Activated CD4-positive, CD25-positive, alpha-beta regulatory T cell treated with anti-CD3 and anti-CD28 coated beads, Interleukin-2, amount 50 U/mL, for 24 hours (primary cell): ENCODE measurements around the gene LRRK2.
"Not testable (repeated sequence)": the region's sequence is repeated elsewhere in the genome, so short reads cannot be mapped to it uniquely, and the experiment has no call there.

Experiments
- ATAC-seq, 2 donors: fragments of 150-1000 bp; cut with Tn5 transposase; one replicate each; pipeline ENCODE4 v1.10.0; 2021; ENCODE audit warnings: mild to moderate bottlenecking in 1 of 2, moderate library complexity in 1 of 2

Gene LRRK2

DNA sequence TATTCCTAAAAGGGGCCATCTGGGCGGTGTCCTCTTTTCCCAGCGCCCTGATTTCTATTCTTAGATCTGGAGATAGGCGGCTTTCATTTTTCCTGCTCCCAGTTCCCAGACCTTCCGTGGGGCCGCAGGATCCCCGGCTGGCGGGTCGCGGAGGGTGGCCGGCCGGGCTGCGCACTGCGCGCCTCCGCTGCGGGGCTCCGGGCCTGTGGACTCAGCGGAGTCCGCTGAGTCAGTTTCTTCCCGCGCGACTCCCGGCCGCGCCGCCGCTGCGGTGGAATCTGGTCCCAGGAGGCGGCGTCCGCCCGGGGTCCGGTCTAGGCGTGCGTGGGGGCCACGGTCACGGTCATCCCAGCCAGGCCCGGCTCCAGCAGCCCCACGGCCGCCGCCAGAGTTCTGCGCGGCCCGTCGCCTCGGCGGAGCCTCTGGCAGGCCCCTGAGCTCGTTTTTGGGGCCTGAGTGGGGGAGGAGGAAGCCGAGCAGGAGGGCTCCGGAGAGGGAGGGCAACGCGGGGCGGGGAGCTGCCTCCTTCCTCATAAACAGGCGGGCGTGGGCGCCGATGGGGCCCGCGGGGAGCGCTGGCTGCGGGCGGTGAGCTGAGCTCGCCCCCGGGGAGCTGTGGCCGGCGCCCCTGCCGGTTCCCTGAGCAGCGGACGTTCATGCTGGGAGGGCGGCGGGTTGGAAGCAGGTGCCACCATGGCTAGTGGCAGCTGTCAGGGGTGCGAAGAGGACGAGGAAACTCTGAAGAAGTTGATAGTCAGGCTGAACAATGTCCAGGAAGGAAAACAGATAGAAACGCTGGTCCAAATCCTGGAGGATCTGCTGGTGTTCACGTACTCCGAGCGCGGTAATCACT is at the start of gene LRRK2:
LRRK2 (plus strand) TSS at position 559 of the 853 bp plus-strand sequence; CDS start at position 694, 135 bp downstream.
- peak; percentile 46 to 67 for ATAC-seq

DNA sequence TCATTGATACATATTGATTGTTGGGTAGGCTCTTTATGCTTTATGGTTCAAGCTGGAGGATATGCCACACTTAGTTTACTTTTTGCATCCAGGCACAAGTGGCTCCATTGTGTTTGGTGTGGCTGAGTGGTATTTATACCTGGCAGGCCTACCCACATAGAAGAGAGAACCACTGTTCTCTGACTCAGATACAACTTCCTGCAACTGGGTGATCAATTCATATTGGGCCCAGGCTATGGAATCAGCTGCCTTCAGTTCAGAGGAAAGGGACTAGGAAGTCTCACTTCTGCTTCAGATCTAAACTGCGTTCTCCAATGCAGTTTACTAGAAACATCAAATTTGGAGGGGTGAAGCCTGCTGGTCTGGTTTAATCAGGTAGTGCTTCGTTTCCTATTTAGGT is 49.8 kb upstream of the LRRK2 start:
- no peak for ATAC-seq

DNA sequence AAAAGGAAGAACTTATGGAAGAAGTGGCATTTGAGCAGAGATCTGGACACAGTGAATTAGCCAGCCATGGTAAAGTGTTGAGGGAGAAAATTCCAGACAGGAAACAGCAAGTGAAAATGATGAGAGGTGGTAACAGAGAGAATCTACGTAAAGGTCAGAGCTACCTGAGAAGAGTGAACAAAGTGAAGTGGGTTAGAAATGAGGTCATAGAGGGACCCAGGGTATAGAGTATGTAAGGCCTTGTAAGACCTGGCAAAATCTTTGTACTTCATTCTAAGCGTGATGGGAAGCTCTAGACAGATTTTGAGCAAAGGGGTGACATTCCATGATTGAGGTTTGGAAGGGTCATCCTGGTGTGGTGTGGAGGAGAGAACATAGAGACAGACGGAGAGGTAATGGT is 49.3 kb upstream of the LRRK2 start:
- ATAC-seq: no peak

DNA sequence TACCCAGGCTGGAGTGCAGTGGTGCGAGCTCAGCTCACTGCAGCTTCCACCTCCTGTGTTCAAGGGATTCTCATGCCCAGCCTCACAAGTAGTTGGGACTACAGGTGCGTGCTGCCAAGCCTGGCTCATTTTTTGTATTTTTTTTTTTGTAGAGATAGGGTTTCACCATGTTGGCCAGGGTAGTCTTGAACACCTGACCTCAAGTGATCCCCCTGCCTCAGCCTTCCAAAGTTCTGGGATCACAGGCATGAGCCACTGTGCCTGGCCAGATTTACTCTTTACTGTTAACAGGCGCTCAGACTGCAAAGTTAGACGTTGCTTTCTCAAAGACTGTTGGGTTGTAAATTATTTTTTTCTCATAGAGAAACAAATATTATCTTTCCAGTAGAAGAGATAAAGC is 46.1 kb upstream of the LRRK2 start:
- ATAC-seq: no peak

DNA sequence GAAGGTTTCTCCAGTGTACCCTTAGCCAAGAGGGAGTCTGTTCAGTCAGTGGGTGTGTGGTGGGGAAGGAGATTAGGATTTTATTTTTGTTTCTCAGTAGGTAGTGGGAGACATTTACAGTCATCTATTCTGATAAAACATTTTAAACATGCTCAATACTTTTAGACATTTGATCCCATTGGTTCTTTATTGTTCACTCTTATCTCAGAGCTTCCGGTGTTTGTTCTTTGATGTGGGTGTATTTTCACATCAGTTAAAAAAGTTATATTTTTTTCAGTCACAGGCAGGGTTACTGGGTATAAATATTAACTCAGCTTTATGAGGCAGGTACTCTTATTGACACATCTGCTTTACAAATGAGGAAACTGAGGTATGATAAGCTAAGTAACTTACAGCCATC is 43.3 kb upstream of the LRRK2 start:
- no peak for ATAC-seq

DNA sequence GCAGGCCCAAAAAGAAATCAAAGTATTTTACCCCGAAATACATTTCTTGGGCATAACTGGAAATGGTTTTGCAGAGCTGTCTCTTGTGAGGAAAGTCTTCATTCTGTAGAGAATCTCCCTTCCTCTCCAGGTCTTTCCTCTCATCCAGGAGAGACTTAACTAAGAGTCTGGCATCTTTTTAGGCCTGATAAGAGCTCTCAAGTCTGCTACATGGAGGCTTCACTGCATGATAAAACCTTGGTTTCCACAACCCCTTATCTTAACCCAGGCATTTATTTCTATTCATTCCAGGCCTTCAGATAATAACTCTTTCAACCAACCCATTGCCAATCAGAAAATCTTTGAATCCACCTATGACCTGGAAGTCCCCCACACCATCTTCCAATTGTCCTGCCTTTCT is 41.1 kb upstream of the LRRK2 start:
- no peak for ATAC-seq

DNA sequence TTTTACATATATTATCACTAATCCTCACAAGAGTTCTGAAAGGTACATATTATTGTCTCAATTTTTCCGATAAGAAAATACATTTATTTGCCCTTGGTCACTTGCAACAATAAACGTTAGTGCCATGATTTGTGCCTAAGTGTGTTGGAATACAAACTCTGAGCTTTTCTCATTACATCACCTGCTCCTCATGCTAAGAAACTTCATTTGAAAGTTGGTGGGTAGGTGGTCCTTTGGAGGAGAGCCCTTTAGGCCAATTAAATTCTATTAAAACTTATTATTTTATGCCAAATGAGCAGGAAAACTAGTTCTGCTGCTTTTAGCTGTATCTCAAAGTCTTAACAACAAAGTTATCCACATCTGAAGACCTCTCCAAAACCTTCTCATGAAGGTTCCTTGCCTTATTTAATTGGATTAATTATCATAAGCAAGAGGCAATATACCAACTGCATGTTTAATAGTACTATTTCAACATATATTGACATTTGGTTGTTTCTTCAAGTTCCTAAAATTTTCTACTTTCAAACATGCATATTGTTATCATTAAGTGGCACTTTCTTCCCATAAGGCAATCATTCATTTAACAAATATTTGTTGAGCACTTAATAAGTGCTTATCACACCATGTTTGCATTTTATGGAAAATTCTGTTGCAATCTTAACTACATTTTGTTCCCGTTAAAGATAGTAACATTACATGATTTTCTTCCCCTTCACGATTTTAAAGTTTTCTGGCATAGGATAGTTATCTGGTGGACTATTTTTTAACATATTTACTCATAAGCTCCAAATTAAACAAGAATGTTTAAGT is 40.1 kb upstream of the LRRK2 start:
- ATAC-seq: no peak

DNA sequence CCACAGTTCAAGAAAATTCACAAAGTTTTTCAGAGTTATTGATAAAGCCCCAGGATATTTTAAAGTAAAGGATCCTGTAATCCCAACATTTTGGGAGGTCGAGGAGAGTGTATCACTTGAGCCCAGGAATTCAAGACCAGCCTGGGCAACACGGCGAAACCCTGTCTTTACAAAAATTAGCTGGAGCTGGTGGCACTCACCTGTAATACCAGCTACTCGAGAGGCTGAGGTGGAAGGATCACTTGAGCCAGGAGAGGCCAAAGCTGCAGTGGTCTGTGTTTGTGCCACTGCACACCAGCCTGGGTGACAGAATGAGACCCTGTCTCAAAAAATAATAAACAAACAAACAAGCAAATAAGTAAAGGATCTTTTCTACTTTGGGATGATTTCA is 39.5 kb upstream of the LRRK2 start:
- ATAC-seq: no peak

DNA sequence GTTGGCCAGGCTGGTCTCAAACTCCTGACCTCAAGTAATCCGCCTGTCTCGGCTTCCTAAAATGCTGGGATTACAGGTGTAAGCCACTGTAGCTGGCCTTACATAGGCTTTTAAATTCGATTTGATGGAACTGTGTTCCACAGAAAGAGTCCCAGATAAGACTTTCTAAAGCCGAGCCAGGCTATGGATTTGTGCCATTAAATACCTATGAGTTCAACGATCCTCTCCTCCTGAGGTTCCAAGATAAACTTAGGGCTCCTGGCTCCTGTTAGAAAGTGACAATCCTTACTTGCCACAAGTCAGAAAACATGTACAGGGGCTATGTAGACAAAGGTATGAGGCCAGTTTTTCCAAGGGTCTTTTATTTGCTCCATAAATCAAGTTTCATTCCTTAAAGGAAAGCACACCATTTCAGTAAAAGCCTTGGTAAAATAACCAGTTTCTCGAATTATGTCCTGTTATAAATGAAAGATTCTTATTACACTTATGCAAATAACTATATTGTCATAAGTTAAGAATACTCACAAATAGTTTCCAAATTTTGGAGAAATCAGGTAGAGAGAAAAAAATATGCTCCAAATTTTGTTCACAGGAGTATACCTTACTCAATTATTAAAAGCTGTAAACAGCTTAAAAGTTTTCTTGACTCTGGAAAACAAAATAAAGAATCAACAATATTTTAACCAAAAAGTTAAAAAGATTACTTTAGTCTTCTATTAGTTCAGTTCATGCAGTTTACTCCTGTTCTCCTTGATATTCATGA is 36.1 kb upstream of the LRRK2 start:
- ATAC-seq: no peak

DNA sequence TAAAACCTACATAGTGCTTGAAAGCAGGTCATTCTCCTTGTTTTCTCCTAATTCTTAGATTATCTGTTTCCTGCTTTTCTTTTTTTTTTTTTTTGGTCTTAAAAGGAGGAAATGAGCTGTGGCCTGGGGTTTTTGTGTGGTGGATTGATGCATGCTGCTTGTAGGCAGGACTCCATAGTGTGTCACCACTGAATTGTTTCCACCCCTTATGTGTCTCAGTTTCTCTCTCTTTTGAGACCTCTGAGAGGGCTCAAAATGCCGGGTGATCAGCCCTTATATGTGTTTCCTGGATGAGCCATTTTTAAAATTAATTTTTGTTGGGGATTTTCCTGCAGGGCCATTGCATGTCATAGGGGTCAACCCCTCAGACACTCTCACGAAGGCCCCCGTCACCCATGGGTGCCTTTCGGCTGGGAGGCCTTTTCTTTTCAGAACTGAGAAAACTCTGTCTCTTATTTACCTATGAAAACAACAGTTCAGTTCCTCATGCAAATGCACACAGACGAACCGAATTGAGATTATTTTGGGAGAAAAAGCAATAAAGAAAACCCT is 32.0 kb upstream of the LRRK2 start:
- peak; percentile 81 to 85 for ATAC-seq

DNA sequence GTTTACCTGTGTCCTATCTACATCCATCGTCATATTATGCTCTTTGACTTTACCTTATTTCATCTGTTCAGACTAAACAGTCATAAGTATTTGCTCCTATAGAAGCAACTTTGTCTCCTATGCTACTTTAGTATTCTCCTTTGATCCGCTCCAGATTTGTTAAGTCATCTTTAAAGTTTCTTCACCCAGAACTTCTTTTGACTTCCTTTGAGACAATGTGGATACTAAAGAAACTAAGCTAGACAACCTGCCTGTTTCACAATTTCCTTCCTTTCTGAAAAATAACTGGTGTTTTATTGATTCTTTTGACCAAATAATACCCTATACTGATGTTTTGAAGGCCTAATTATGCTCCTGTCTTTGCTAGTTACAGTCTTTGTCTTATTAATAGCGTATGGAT is 30.0 kb upstream of the LRRK2 start:
- no peak for ATAC-seq

DNA sequence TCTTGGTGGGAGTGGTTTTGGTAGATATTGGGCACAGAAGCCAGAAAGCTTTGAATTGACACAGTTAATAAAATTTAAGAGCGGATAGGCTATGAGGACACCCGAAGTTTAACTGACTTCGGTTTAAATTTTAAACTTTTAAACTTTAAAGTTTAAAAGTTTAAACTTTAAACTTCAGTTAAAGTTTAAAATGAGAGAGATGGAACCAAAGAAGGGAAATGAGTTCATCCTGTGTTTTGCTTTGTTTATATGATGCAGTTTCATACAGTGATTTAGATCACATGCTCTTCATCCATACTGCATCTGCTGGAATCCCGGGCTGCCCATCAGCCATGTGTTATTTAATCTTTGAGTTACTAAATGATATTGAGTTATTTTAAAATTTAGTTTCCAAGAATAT is 27.2 kb upstream of the LRRK2 start:
- no peak for ATAC-seq

DNA sequence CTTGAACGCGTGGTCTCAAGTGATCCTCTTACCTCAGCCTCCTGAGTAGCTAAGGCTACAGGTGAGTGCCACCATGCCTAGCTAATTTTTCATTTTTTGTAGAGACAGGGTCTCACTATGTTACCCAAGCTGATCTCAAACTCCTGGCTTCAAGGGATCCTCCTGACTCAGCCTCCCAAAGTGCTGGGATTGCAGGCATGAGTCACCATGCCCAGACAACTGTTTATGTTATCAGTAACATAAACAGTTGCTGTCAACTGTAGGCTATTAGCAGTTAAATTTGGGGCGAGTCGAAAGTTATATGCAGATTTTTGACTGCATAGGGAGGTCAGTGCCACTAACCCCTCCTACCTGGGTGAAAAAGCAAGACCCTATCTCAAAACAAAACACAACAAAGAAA is 26.2 kb upstream of the LRRK2 start:
- ATAC-seq: no peak

DNA sequence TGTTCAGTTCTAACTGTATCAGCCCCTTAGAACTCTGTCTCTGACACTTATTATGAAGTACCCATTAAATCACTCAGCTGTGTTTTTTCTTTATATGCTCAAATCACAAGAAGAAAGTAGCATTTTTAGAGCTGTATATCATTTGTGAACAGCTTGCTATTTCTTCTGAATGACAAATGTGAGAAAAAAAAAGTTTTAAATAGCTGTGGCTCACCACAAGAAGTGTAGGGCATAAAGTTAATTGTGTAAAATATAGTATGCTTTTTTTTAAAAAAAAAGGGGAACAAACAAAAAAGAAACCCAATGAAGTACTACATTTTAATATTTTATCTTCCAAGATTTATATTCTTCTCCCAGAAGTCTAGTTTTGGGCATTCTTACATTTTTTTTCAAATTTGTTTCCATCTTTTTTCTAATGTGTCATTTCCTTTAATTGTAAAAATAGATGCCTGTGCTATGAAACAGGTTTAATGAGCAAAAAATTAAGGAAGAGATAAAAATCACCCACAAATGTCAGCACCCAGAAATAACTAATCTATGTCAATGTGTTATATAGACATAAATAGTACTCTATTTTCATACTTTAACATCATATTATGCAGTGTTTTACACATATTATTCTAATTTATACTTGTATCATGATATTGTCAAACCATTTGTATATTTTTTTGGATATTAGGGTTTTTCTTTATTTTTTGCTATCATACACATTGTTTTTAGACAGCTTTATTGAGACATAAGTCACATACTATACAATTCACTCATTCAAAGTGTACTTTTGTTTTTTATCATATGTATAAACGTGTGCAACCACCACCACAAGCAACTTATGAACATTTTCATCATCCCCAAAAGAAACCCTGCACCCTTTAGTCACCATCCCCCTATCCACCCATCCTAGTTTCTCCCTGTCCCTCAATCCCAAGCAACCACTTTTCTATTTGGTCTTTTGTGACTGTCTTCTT is 22.4 kb upstream of the LRRK2 start:
- ATAC-seq: no peak

DNA sequence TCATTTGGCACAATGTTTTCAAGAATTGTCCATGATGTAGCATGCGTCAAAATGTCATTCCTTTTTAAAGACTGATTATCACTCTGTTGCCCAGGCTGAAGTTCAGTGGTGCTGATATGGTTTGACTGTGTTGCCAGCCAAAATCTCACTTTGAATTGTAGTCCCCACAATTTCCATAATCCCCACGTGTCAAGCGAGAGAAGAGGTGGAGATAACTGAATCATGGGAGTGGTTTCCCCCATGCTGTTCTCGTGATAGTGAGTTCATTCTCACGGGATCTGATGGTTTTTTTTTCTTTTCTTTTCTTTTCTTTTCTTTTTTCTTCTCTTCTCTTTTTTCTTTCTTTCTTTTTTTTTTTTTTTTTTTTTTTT is 21.8 kb upstream of the LRRK2 start:
- no peak for ATAC-seq

DNA sequence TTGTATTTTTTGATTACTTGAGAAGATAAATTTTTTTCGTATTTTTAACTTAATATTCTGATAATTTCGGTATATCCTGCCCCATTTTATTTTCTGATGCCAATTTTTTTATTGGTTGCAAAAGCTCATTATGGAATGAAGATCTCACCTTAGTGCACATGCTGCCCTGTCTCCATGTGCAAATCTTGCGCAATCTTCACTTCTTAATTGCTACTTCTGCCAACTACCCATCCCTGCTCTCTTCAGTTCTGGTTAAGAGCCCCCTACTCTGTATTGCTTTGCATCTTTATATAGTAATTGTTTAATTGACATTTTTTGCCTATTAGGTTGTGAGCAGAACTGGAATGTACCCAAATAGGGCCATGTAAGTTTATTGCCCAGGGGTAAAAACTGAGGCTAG is 20.5 kb upstream of the LRRK2 start:
- no peak for ATAC-seq

DNA sequence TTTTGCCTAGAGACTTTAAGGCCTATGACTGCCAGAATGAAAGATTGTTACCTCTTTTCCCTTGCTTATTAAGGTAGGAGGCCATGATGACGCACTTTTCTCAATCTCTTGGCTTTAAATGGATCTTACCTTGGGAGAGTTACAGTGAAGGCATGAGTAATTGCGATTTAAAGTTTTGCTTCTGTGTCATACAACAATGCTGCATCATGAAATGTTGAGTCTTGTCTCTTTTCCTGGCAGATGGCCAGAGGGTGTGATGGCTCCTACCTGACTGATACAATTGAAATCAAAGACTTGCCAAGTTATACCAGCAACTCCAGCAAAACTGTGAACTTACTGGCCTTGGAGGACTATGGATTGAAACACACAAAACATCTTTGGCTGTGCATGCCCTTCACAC is 17.2 kb upstream of the LRRK2 start:
- ATAC-seq: no peak

DNA sequence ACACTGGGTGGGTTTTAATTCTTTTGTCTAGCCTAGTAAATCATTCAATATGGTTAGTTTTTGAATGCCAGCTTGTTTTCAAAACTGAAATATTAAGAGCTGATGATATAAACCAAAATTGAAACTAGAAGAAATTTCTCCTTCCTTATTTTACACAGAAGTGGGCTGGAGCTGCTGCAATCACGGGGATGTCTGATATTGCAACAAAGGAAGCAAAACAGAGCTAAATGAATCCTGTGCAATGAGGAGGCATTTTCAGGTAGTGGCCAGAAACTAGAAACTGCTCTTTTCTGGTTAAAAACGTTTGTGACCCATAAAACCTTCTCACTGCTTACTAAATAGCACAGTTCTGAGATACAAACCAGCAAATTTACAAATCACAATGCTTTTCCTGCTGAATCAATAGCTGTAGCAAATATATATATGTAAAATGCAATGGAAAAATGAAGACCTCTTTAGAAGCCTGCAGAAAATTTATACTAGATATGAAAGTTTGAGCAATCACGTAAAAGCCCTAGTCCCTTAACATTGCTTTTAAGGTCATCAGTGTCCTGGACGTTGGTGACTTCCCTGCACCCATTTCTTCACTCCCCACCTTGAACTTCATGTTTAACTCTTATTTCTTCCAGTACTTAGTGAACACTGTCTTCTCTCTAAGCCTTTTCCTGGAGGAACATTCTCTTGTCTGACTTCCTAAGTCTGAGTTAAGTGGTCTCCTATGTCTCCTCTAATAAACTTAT is 15.9 kb upstream of the LRRK2 start:
- no peak for ATAC-seq

DNA sequence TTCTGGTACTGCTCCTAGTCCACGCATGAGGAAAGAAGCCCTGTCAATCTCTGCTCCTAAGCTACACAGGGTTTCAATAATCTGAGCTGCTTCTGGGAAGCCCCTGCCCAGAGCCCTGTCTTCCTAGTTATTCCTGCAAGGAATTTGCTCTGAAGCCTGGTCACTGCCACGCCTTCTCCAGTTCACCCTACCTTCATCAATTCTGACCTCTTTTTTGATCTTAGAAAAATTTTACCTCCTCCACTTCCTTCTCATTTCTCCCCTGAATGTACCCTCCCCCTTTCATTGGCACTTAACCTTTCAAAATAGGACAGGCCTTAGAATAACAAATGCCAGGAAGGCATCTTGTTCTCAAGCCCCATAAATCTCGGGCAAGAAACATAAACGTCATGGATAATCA is 14.9 kb upstream of the LRRK2 start:
- no peak for ATAC-seq

DNA sequence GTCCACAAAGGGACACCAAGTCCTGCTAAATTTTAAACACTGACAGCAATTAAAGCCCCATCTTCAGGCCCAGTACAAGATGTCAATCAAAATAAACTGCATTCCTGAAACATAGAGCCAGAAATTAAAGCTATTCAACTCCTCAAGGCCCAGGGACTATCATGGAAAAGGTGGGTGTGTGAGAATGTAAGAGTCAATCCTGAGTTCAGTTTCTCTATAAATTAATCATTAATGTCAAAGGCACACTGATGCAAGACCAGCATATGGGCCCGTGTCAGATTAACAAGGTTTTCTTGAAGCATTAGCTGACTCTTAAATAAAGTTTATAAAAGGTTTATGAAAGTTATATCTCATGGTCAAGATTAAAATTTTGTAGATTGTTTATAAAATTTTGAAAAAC is 13.6 kb upstream of the LRRK2 start:
- not testable (repeated sequence) for ATAC-seq

DNA sequence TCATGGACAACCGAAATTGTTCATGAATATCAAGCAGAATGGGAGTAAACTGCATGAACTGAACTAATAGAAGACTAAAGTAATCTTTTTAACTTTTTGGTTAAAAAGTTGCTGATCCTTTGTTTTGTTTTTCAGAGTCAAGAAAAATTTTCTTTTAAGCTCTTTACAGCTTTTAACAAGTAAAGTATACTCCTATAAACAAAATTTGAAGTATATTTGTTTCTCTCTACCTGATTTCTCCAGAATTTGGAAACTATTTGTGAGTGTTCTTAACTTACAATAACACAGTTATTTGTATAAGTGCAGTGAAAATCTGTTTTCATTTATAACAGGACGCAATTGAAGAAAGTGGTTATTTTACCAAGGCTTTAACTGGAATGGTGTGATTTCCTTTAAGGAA is 12.2 kb upstream of the LRRK2 start:
- no peak for ATAC-seq
